ENCODE measurements around the gene CASP3. TPM values are rescaled to one million over a fixed set of nuclear protein-coding genes. Genes with fewer than 3 reads are reported as not detected.
A peak's percentile ranks its signal among the peaks of the same experiment; 100 is the strongest.

CASP3 gene
- total and polyA plus RNA-seq, 9 of the 15 experiments (the other 6 are each of a cell fraction or from before 2014, with no cell fraction given): 17.6 to 40.1 (median 31.8) TPM

DNA sequence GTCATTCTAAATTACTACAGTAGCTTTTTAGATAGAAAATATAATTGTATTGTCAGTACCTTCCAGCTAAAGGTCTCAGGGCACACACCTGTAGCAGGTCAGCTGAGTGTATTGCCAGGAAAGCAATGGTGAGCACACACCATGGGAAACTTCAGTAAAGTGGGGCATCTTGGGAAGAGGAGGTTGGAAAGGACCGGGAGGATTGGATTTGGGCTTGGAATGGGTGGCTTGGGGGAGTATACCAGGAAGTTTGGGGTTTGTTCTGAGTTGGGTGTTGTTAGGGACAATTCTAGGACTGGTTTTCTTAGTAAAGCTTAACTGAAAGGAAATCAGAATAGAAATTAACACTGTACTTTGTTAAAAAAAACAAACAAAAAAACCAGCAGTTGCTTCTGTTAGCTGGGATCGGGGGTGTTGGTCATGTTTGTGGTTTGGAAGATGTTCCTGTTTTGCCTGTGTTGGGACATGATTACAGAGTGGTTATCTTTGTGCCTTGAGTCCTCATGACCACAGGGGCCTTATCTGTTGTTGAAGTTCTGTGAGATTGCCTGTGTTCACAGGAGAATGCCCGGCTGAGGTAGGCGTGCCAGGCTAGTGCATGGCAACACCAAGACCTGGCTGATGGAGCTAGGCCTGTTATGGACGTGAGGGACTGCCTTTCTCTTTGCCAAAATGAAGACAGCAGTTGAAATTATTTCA is 35.4 kb upstream of the CASP3 start (continued):
- TF ChIP-seq, protein P1, sequence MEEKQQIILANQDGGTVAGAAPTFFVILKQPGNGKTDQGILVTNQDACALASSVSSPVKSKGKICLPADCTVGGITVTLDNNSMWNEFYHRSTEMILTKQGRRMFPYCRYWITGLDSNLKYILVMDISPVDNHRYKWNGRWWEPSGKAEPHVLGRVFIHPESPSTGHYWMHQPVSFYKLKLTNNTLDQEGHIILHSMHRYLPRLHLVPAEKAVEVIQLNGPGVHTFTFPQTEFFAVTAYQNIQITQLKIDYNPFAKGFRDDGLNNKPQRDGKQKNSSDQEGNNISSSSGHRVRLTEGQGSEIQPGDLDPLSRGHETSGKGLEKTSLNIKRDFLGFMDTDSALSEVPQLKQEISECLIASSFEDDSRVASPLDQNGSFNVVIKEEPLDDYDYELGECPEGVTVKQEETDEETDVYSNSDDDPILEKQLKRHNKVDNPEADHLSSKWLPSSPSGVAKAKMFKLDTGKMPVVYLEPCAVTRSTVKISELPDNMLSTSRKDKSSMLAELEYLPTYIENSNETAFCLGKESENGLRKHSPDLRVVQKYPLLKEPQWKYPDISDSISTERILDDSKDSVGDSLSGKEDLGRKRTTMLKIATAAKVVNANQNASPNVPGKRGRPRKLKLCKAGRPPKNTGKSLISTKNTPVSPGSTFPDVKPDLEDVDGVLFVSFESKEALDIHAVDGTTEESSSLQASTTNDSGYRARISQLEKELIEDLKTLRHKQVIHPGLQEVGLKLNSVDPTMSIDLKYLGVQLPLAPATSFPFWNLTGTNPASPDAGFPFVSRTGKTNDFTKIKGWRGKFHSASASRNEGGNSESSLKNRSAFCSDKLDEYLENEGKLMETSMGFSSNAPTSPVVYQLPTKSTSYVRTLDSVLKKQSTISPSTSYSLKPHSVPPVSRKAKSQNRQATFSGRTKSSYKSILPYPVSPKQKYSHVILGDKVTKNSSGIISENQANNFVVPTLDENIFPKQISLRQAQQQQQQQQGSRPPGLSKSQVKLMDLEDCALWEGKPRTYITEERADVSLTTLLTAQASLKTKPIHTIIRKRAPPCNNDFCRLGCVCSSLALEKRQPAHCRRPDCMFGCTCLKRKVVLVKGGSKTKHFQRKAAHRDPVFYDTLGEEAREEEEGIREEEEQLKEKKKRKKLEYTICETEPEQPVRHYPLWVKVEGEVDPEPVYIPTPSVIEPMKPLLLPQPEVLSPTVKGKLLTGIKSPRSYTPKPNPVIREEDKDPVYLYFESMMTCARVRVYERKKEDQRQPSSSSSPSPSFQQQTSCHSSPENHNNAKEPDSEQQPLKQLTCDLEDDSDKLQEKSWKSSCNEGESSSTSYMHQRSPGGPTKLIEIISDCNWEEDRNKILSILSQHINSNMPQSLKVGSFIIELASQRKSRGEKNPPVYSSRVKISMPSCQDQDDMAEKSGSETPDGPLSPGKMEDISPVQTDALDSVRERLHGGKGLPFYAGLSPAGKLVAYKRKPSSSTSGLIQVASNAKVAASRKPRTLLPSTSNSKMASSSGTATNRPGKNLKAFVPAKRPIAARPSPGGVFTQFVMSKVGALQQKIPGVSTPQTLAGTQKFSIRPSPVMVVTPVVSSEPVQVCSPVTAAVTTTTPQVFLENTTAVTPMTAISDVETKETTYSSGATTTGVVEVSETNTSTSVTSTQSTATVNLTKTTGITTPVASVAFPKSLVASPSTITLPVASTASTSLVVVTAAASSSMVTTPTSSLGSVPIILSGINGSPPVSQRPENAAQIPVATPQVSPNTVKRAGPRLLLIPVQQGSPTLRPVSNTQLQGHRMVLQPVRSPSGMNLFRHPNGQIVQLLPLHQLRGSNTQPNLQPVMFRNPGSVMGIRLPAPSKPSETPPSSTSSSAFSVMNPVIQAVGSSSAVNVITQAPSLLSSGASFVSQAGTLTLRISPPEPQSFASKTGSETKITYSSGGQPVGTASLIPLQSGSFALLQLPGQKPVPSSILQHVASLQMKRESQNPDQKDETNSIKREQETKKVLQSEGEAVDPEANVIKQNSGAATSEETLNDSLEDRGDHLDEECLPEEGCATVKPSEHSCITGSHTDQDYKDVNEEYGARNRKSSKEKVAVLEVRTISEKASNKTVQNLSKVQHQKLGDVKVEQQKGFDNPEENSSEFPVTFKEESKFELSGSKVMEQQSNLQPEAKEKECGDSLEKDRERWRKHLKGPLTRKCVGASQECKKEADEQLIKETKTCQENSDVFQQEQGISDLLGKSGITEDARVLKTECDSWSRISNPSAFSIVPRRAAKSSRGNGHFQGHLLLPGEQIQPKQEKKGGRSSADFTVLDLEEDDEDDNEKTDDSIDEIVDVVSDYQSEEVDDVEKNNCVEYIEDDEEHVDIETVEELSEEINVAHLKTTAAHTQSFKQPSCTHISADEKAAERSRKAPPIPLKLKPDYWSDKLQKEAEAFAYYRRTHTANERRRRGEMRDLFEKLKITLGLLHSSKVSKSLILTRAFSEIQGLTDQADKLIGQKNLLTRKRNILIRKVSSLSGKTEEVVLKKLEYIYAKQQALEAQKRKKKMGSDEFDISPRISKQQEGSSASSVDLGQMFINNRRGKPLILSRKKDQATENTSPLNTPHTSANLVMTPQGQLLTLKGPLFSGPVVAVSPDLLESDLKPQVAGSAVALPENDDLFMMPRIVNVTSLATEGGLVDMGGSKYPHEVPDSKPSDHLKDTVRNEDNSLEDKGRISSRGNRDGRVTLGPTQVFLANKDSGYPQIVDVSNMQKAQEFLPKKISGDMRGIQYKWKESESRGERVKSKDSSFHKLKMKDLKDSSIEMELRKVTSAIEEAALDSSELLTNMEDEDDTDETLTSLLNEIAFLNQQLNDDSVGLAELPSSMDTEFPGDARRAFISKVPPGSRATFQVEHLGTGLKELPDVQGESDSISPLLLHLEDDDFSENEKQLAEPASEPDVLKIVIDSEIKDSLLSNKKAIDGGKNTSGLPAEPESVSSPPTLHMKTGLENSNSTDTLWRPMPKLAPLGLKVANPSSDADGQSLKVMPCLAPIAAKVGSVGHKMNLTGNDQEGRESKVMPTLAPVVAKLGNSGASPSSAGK (IDR thresholded peaks at IDR 0.05): no peak
- TF ChIP-seq ZNF124 (CRISPR knock-in tag; IDR thresholded peaks at IDR 0.05) (no peak), HMGN3 (IDR thresholded peaks at IDR 0.05; ENCODE audit: borderline replicate concordance, extremely low read depth, insufficient read length, low read depth, low read length) (peak; percentile 75), EGR1 (conservative IDR thresholded peaks at IDR 0.05) (peak; percentile 77), LARP7 (IDR thresholded peaks at IDR 0.05) (no peak), MAFF (IDR thresholded peaks at IDR 0.05; ENCODE audit: low read length) (peak; percentile 23; the same call in 1 of the 2 replicates)
- TF ChIP-seq, protein P2, sequence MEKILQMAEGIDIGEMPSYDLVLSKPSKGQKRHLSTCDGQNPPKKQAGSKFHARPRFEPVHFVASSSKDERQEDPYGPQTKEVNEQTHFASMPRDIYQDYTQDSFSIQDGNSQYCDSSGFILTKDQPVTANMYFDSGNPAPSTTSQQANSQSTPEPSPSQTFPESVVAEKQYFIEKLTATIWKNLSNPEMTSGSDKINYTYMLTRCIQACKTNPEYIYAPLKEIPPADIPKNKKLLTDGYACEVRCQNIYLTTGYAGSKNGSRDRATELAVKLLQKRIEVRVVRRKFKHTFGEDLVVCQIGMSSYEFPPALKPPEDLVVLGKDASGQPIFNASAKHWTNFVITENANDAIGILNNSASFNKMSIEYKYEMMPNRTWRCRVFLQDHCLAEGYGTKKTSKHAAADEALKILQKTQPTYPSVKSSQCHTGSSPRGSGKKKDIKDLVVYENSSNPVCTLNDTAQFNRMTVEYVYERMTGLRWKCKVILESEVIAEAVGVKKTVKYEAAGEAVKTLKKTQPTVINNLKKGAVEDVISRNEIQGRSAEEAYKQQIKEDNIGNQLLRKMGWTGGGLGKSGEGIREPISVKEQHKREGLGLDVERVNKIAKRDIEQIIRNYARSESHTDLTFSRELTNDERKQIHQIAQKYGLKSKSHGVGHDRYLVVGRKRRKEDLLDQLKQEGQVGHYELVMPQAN (IDR thresholded peaks at IDR 0.05; ENCODE audit: borderline replicate concordance): no peak
- TF ChIP-seq, protein P3, sequence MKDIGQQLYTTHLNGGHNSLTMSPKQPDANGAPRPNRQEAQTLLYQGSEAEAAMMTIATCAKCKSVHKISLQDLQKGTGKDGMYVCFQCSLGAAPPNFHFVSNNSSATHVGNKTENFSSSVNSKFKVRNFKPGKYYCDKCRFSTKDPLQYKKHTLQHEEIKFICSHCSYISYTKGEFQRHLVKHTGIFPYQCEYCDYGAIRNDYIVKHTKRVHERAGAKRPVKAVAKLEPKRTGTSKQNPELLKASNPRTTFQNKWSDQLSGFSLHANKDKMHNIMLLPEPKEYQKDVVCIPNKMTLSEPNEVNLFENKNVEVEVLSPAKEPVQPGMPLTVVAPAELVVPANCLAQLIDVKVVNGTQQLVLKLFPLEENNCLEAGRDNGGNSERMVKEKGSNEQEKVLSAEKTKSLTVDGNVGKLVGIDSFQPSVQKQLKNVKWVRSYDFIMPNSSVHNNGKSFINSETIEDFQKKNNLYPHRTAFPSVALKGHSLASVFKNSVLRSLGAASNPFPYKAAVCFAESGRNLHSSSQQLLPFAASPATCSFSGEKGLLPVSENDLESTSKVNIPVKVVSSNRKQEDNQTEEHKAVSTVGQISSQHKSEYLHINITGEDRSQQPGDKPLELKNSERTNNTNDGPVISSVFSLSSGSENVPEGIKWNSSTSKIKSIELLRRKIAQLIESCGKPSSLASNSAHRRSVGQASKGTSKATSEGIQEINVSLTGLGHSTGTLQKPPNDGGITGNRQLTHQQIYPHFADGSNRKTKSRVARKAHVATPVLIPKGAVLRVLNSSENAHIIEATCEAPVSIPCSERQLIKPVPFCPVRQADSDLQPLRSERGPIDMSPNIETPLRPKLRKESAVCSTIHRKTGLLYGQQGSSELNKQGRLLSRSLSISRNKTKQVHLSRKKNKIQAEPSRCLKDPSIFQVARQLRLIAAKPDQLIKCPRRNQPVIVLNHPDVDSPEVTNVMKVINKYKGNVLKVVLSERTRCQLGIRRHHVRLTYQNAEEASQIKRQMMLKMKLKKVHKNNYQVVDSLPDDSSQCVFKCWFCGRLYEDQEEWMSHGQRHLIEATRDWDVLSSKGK (CRISPR knock-in tag; IDR thresholded peaks at IDR 0.05): no peak
- TF ChIP-seq, protein P4, sequence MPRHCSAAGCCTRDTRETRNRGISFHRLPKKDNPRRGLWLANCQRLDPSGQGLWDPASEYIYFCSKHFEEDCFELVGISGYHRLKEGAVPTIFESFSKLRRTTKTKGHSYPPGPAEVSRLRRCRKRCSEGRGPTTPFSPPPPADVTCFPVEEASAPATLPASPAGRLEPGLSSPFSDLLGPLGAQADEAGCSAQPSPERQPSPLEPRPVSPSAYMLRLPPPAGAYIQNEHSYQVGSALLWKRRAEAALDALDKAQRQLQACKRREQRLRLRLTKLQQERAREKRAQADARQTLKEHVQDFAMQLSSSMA (CRISPR knock-in tag; IDR thresholded peaks at IDR 0.05): no peak
